Panc1 (cell line): ENCODE data around the gene CAPSL. TPM values are rescaled to one million over a fixed set of nuclear protein-coding genes. Genes with fewer than 3 reads are reported as not detected.
"Not testable (repeated sequence)": the region's sequence is repeated elsewhere in the genome, so short reads cannot be mapped to it uniquely, and the experiment has no call there.

Source experiments
- ATAC-seq: fragments of 200-7000 bp; cut with Tn5 transposase; 2 replicates; pipeline ENCODE4 v1.9.1; 2020; ENCODE audit warnings: mild to moderate bottlenecking, moderate library complexity
- BruUV-seq: library from RNA; stranded (reverse); fragments of 400-500 nt; replicated peaks from 2 replicates; lab custom pipeline; 2021; lab: Mats Ljungman, UMichigan
- CTCF ChIA-PET: fragments of 300-600 bp; sonication (Branson Sonifier 250); formaldehyde crosslinking; loops from one replicate; lab custom pipeline; 2022; ENCODE audit warnings: antibody characterized with exemption; lab: Charles Lee
- POLR2A ChIA-PET: fragments of 300-600 bp; sonication (Branson Sonifier 250); formaldehyde crosslinking; loops from one replicate; lab custom pipeline; 2022; ENCODE audit warnings: antibody characterized with exemption; lab: Charles Lee
- DNase-seq: peaks from one replicate; pipeline ENCODE4 v3.0.0-alpha.2; 2010; ENCODE audit warnings: low read depth, low spot score
- H3K27ac ChIP-seq: 2 replicates; pipeline ENCODE4 v1.5.1; 2011; ENCODE audit warnings: mild to moderate bottlenecking, low read length, inconsistent platforms
- H3K27me3 ChIP-seq: fragments of 200-500 bp; sonication (Bioruptor generic); 2 replicates; pipeline ENCODE4 v1.6.0; 2014; ENCODE audit warnings: low read length, inconsistent platforms; ENCODE audit not compliant: control insufficient read depth, insufficient read depth
- H3K36me3 ChIP-seq: fragments of 200-500 bp; sonication (Bioruptor generic); 2 replicates; pipeline ENCODE4 v1.5.1; 2014; ENCODE audit warnings: inconsistent platforms, mild to moderate bottlenecking, low read length, moderate library complexity; ENCODE audit not compliant: control insufficient read depth, insufficient read depth
- H3K4me1 ChIP-seq: 2 replicates; pipeline ENCODE4 v1.5.1; 2011; ENCODE audit warnings: inconsistent platforms, mild to moderate bottlenecking, low read length, moderate library complexity; ENCODE audit not compliant: control insufficient read depth, insufficient read depth
- H3K4me3 ChIP-seq, 2 experiments: 2 replicates each; pipeline ENCODE4 v1.5.1; 2011 to 2012; ENCODE audit warnings: low read depth in 2 of 2, low read length in 2 of 2, mild to moderate bottlenecking in 2 of 2, inconsistent platforms in 1 of 2, moderate library complexity in 1 of 2
- H3K9me3 ChIP-seq: fragments of 200-500 bp; sonication (Bioruptor generic); 2 replicates; pipeline ENCODE4 v1.5.1; 2014; ENCODE audit warnings: low read depth, mild to moderate bottlenecking, inconsistent platforms, low read length, moderate library complexity; ENCODE audit not compliant: control insufficient read depth, insufficient read depth
- CTCF ChIP-seq: fragments of 450-650 bp; IDR thresholded peaks from 2 replicates; pipeline ENCODE4 v1.5.1; 2017; ENCODE audit warnings: mild to moderate bottlenecking
- POLR2AphosphoS5 ChIP-seq: IDR thresholded peaks from 2 replicates; pipeline ENCODE4 v1.6.1; 2012; ENCODE audit warnings: mild to moderate bottlenecking, low read depth, low read length, moderate library complexity
- REST ChIP-seq, 2 experiments: IDR thresholded peaks; 2 replicates each; pipeline ENCODE4 v1.6.1; 2011 to 2012; ENCODE audit warnings: low read depth in 2 of 2, control low read depth in 1 of 2, low read length in 1 of 2, mild to moderate bottlenecking in 1 of 2, moderate library complexity in 1 of 2; ENCODE audit not compliant: insufficient read depth in 1 of 2
- SIN3A ChIP-seq: IDR thresholded peaks from 2 replicates; pipeline ENCODE4 v1.6.1; 2012; ENCODE audit warnings: low read depth, mild to moderate bottlenecking, low read length, moderate library complexity, borderline replicate concordance; ENCODE audit not compliant: insufficient read depth
- TCF7L2 ChIP-seq: IDR thresholded peaks from 2 replicates; pipeline ENCODE4 v1.6.1; 2011; ENCODE audit warnings: mild to moderate bottlenecking, low read depth, low read length, inconsistent platforms
- in situ Hi-C: cut with HindIII; loops from 2 replicates; pipeline ENCODE4 v1.10.0; 2016; ENCODE audit warnings: low sequenced_read_pairs, low pct_unique_long_range_greater_than_20kb
- intact Hi-C: fragments of 100-400 bp; cut with micrococcal nuclease; formaldehyde crosslinking; loops from one replicate; pipeline ENCODE4 v1.10.0; 2022; ENCODE audit not compliant: unreplicated experiment
- total RNA-seq: library from RNA; stranded (reverse); gene quantifications from one replicate; pipeline ENCODE4 v1.2.1, GENCODE V29; 2021; ENCODE audit not compliant: unreplicated experiment

CAPSL gene
- total RNA-seq, 1 experiment from 2014 or later: not detected

- ChIA-PET CTCF (no interaction called here), POLR2A (no interaction called here)
- intact Hi-C loops: no loop called here
- DNase-seq: no peak
- in situ Hi-C loops: no loop called here
- no peak overlapping the region for H3K4me3 ChIP-seq
- no peaks in the 10 kb centered on the region for H3K27me3 ChIP-seq
- no peaks in the 10 kb centered on the region for H3K4me1 ChIP-seq
- H3K27ac ChIP-seq: no peak overlapping the region
- no TSS peak for BruUV-seq
- ATAC-seq: no peak
- H3K36me3 ChIP-seq: no peaks in the 10 kb centered on the region
- TF ChIP-seq REST (IDR thresholded peaks at IDR 0.05; ENCODE audit: insufficient read depth in 1 of 2, low read depth in 2 of 2, low read length in 1 of 2): no peak
- TF ChIP-seq CTCF: no peak
- TF ChIP-seq TCF7L2: no peak
- no peaks in the 10 kb centered on the region for H3K9me3 ChIP-seq
Observed at GRCh38 chr5:35894131-35894530, 44.3 kb downstream of the CAPSL start.

GRCh38 chr5:35892799-35893198, 45.6 kb downstream of the CAPSL start:
- H3K27ac ChIP-seq, POLR2A ChIA-PET, H3K27me3 ChIP-seq, in situ Hi-C loops, BruUV-seq, ATAC-seq, H3K4me3 ChIP-seq, H3K9me3 ChIP-seq, DNase-seq, H3K36me3 ChIP-seq, CTCF ChIA-PET, H3K4me1 ChIP-seq, intact Hi-C loops: not testable (repeated sequence)

GRCh38 chr5:35890021-35891020, 48.1 kb downstream of the CAPSL start:
- Histone ChIP-seq H3K4me3 (no peak overlapping the region), H3K9me3 (no peaks in the 10 kb centered on the region), H3K36me3 (no peaks in the 10 kb centered on the region), H3K4me1 (no peaks in the 10 kb centered on the region), H3K27ac (no peak overlapping the region), H3K27me3 (no peaks in the 10 kb centered on the region)
- intact Hi-C loops: no loop called here
- POLR2A ChIA-PET: no interaction called here
- in situ Hi-C loops: no loop called here
- no peak for DNase-seq
- TF ChIP-seq REST (IDR thresholded peaks at IDR 0.05; ENCODE audit: insufficient read depth in 1 of 2, low read depth in 2 of 2, low read length in 1 of 2) (no peak), POLR2AphosphoS5 (no peak), TCF7L2 (no peak), CTCF (no peak), SIN3A (no peak)
- ATAC-seq: no peak
- no TSS peak for BruUV-seq
- CTCF ChIA-PET: no interaction called here
